Mesothelial cell of epicardium (in vitro differentiated cells): ENCODE measurements around the gene RXFP4. TPM values are rescaled to one million over a fixed set of nuclear protein-coding genes. Genes with fewer than 3 reads are reported as not detected.
A peak's percentile ranks its signal among the peaks of the same experiment; 100 is the strongest.

Source experiments
- DNase-seq, 2 experiments: peaks; one replicate each; pipeline ENCODE4 v3.0.0; 2021; ENCODE audit warnings: low spot score in 2 of 2; ENCODE audit not compliant: unreplicated experiment in 2 of 2
- H3K27ac Mint-ChIP-seq: 2 replicates; pipeline ENCODE4 v1.8.0; 2021; ENCODE audit warnings: mixed read lengths
- H3K27me3 Mint-ChIP-seq: 2 replicates; pipeline ENCODE4 v1.8.0; 2021; ENCODE audit warnings: low read depth, mixed read lengths
- H3K36me3 Mint-ChIP-seq: 2 replicates; pipeline ENCODE4 v1.8.0; 2021; ENCODE audit warnings: mixed read lengths
- H3K4me1 Mint-ChIP-seq: 2 replicates; pipeline ENCODE4 v1.8.0; 2021; ENCODE audit warnings: mixed read lengths
- H3K4me3 Mint-ChIP-seq: 2 replicates; pipeline ENCODE4 v1.8.0; 2021; ENCODE audit warnings: mild to moderate bottlenecking, moderate library complexity, mixed read lengths
- H3K9me3 Mint-ChIP-seq: 2 replicates; pipeline ENCODE4 v1.8.0; 2021; ENCODE audit warnings: mixed read lengths
- CTCF ChIP-seq: fragments of 200-600 bp; sonication (generic); IDR thresholded peaks from one replicate; pipeline ENCODE4 v1.5.0; 2021; ENCODE audit warnings: antibody characterized with exemption; ENCODE audit not compliant: unreplicated experiment
- total RNA-seq: library from RNA; stranded (reverse); gene quantifications from 3 replicates; pipeline ENCODE4 v1.2.1, GENCODE V29; 2021

The RXFP4 gene
- total RNA-seq, 1 donor from 2014 or later = not detected

GRCh38 chr1:155940482-155940992 is 901 bp upstream of the RXFP4 start:
- no peak for DNase-seq
- H3K36me3 Mint-ChIP-seq = no peaks in the 10 kb centered on the region

GRCh38 chr1:155941845-155942531 is 550 bp downstream of the RXFP4 start:
- Mint-ChIP-seq H3K9me3 (no peaks in the 10 kb centered on the region), H3K27ac (no peak overlapping the region), H3K4me1 (peaks cover 26% of the 10 kb centered on the region), H3K36me3 (peaks cover 5% of the 10 kb centered on the region), H3K4me3 (no peak overlapping the region), H3K27me3 (no peaks in the 10 kb centered on the region)
- no peak for TF ChIP-seq CTCF
- no peak for DNase-seq

More at GRCh38 chr1:155940482-155940992, 901 bp upstream of the RXFP4 start:
- TF ChIP-seq CTCF = no peak
- Mint-ChIP-seq H3K9me3 (no peaks in the 10 kb centered on the region), H3K27me3 (no peaks in the 10 kb centered on the region), H3K4me3 (no peak overlapping the region), H3K4me1 (peaks cover 26% of the 10 kb centered on the region), H3K27ac (peak overlapping the region; percentile 64)

- H3K27ac Mint-ChIP-seq = no peak overlapping the region
These were observed 1.2 kb downstream of the RXFP4 start for GRCh38 chr1:155942578-155943141.

GRCh38 chr1:155944444-155944799 is 3.0 kb downstream of the RXFP4 start:
- peak overlapping the region; percentile 73 for H3K27ac Mint-ChIP-seq
- no peak for DNase-seq

More at GRCh38 chr1:155942578-155943141, 1.2 kb downstream of the RXFP4 start:
- DNase-seq = no peak
- TF ChIP-seq CTCF = no peak
- H3K27me3 Mint-ChIP-seq = no peaks in the 10 kb centered on the region
- no peak overlapping the region for H3K4me3 Mint-ChIP-seq
- peaks cover 8% of the 10 kb centered on the region for H3K36me3 Mint-ChIP-seq
- H3K4me1 Mint-ChIP-seq = peaks cover 26% of the 10 kb centered on the region
- H3K9me3 Mint-ChIP-seq = no peaks in the 10 kb centered on the region

GRCh38 chr1:155946633-155947219 is 5.3 kb downstream of the RXFP4 start:
- no peak for DNase-seq
- peak overlapping the region; percentile 50 for H3K27ac Mint-ChIP-seq
- H3K9me3 Mint-ChIP-seq = no peaks in the 10 kb centered on the region
- no peak for TF ChIP-seq CTCF
- peaks cover 21% of the 10 kb centered on the region for H3K36me3 Mint-ChIP-seq
- H3K4me1 Mint-ChIP-seq = peaks cover 4% of the 10 kb centered on the region
- no peak overlapping the region for H3K4me3 Mint-ChIP-seq
- no peaks in the 10 kb centered on the region for H3K27me3 Mint-ChIP-seq

More at GRCh38 chr1:155944444-155944799, 3.0 kb downstream of the RXFP4 start:
- no peak overlapping the region for H3K4me3 Mint-ChIP-seq
- H3K27me3 Mint-ChIP-seq = no peaks in the 10 kb centered on the region
- no peak for TF ChIP-seq CTCF
- H3K4me1 Mint-ChIP-seq = peaks cover 23% of the 10 kb centered on the region
- H3K36me3 Mint-ChIP-seq = peaks cover 8% of the 10 kb centered on the region
- H3K9me3 Mint-ChIP-seq = no peaks in the 10 kb centered on the region
